Kidney (tissue), 14 donors: Measurements from ENCODE around the gene VWA5B1. TPM values are rescaled to one million over a fixed set of nuclear protein-coding genes. Genes with fewer than 3 reads are reported as not detected.

Source experiments
- DNase-seq, 5 donors: peaks; one replicate each; pipeline ENCODE4 v3.0.0-alpha.2; 2013 to 2020
- FAIRE-seq: peaks from 2 replicates; lab custom pipeline; 2012; peaks lifted over from hg19 to GRCh38; lab: Jason Lieb, UNC
- H3K27ac ChIP-seq, 2 donors: one replicate each; pipeline ENCODE4 v1.7.0; 2013; ENCODE audit warnings: low read depth in 2 of 2, low read length in 2 of 2, inconsistent platforms in 1 of 2
- H3K27me3 ChIP-seq: one replicate; pipeline ENCODE4 v1.7.1; 2013; ENCODE audit warnings: low read length, inconsistent platforms; ENCODE audit not compliant: control insufficient read depth, insufficient read depth
- H3K36me3 ChIP-seq, 3 donors: one replicate each; pipeline versions ENCODE4 v1.7.0 to v1.7.1; 2013; ENCODE audit warnings: low read length in 3 of 3, control low read depth in 1 of 3, inconsistent platforms in 1 of 3; ENCODE audit not compliant: insufficient read depth in 3 of 3, control insufficient read depth in 2 of 3
- H3K4me1 ChIP-seq, 3 donors: one replicate each; pipeline versions ENCODE4 v1.7.0 to v1.7.1; 2013; ENCODE audit warnings: low read length in 3 of 3, inconsistent platforms in 1 of 3, low read depth in 1 of 3; ENCODE audit not compliant: control insufficient read depth in 2 of 3, insufficient read depth in 2 of 3
- H3K4me3 ChIP-seq, 3 donors: one replicate each; pipeline versions ENCODE4 v1.7.0 to v1.8.1; 2013; ENCODE audit warnings: low read length in 3 of 3, control low read depth in 1 of 3, inconsistent platforms in 1 of 3
- H3K9ac ChIP-seq, 3 donors: one replicate each; pipeline versions ENCODE4 v1.7.0 to v1.7.1; 2013; ENCODE audit warnings: low read length in 3 of 3, control low read depth in 1 of 3, inconsistent platforms in 1 of 3
- H3K9me3 ChIP-seq, 3 donors: one replicate each; pipeline versions ENCODE4 v1.7.0 to v1.7.1; 2013; ENCODE audit warnings: low read length in 3 of 3, control low read depth in 1 of 3, inconsistent platforms in 1 of 3; ENCODE audit not compliant: control insufficient read depth in 2 of 3, insufficient read depth in 1 of 3
- intact Hi-C: fragments of 100-400 bp; cut with DNase I; formaldehyde crosslinking; loops from one replicate; pipeline ENCODE4 v1.11.1; 2022
- polyA plus RNA-seq: library from polyadenylated mRNA; stranded (reverse); fragments of 350-450 nt; fragmentation: Illumina TruSeq; extraction: RNeasy Lipid Tissue Mini Kit (QIAGEN cat#74804); gene quantifications from one replicate; pipeline ENCODE4 v1.2.3, GENCODE V29; 2014; ENCODE audit warnings: low read depth, low replicate concordance; ENCODE audit not compliant: insufficient read depth
- total RNA-seq: library from RNA; stranded (reverse); fragmentation: NEBNext Ultra II Directional; extraction: Animal tissue kit (Norgen Biotek cat#: 25700); gene quantifications from one replicate; pipeline ENCODE4 v1.2.1, GENCODE V29; 2021
- TF ChIP-seq, protein P1 (sequence below): IDR thresholded peaks from 3 replicates; pipeline ENCODE4 v1.5.1; 2012; ENCODE audit warnings: mild to moderate bottlenecking, moderate library complexity, borderline replicate concordance; ENCODE audit not compliant: insufficient read depth; ENCODE audit errors: extremely low read depth
- donor health status: control.
- donor health status: control.
- donor health status: control.
- donor health status: control.
- donor health status: control.
- donor health status: DM: yes; HTN: yes; CAD: no.
- donor health status: Normal renal cell carcinoma (clear cell type).

VWA5B1 gene
- total and polyA plus RNA-seq, 2 donors from 2014 or later = 0.69 to 1.4 TPM

DNA sequence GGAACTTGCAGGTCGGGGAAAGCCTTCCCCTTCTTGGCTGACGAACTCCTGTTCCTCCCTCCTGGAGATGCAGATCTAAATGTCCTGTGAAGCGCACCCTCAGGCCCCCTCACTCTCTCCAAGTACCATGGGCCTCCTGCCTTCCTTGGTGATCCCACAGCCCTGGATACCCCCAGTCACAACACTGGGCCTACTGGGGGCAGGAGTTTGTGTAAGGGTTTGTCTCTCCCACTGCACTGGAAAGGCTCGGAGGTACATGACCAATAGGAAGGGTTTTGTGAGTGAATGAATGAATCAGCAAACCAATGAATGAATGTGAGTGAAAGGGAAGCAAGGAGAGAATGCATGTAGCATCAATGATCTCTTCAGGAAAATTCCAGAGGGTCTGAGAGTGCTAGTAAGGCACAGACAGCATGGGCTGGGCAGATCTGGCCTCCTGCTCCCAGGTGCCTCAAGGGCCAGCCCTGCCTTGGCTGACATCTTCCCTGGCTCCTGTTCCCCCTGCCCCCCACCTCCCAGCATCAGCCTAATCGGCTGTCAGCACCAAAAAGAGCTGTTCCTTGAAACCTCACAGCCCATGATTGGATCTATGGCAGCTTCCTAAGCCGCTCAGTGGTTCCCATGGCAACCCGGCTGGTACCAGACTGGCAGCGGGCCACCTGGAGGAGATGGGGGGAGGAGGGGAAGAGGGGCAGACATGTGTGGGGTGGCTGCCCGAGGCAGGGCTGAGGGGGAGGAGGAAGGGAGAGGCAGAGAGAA lies 95.8 kb downstream of the VWA5B1 start:
- Histone ChIP-seq H3K9ac (no peak overlapping the region), H3K36me3 (no peaks in the 10 kb centered on the region), H3K27ac (no peak overlapping the region), H3K27me3 (no peaks in the 10 kb centered on the region), H3K9me3 (no peaks in the 10 kb centered on the region), H3K4me1 (no peaks in the 10 kb centered on the region), H3K4me3 (no peak overlapping the region)
- intact Hi-C loops = no loop called here
- TF ChIP-seq, protein P1, sequence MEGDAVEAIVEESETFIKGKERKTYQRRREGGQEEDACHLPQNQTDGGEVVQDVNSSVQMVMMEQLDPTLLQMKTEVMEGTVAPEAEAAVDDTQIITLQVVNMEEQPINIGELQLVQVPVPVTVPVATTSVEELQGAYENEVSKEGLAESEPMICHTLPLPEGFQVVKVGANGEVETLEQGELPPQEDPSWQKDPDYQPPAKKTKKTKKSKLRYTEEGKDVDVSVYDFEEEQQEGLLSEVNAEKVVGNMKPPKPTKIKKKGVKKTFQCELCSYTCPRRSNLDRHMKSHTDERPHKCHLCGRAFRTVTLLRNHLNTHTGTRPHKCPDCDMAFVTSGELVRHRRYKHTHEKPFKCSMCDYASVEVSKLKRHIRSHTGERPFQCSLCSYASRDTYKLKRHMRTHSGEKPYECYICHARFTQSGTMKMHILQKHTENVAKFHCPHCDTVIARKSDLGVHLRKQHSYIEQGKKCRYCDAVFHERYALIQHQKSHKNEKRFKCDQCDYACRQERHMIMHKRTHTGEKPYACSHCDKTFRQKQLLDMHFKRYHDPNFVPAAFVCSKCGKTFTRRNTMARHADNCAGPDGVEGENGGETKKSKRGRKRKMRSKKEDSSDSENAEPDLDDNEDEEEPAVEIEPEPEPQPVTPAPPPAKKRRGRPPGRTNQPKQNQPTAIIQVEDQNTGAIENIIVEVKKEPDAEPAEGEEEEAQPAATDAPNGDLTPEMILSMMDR = no peak
- DNase-seq (no peak), FAIRE-seq (no peak)

DNA sequence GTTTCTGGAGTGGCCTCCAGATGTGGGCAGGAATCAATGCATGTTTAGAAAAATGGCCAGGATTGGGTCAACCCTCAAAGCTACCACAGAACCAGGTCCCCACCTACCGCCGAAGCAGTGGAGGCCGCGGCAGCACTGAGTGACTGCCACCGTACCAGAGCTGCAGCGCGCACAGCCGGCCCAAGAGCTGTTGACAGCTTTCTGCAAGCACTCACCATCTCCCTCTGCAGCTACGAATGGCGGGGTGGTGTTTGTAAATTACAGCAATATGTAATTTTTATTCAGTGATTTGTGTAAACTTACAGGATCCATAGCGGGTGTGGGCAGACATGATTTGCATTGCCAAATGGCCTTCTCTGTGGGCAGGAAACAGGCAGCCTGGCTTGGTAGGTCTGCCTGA lies 98.9 kb downstream of the VWA5B1 start:
- no peak overlapping the region for H3K4me3 ChIP-seq
- intact Hi-C loops = no loop called here
- no peaks in the 10 kb centered on the region for H3K36me3 ChIP-seq
- H3K9ac ChIP-seq = no peak overlapping the region
- no peak overlapping the region for H3K27ac ChIP-seq
- FAIRE-seq (no peak), DNase-seq (no peak)
- no peaks in the 10 kb centered on the region for H3K9me3 ChIP-seq
- TF ChIP-seq, protein P1 = no peak
- no peaks in the 10 kb centered on the region for H3K4me1 ChIP-seq
- no peaks in the 10 kb centered on the region for H3K27me3 ChIP-seq

DNA sequence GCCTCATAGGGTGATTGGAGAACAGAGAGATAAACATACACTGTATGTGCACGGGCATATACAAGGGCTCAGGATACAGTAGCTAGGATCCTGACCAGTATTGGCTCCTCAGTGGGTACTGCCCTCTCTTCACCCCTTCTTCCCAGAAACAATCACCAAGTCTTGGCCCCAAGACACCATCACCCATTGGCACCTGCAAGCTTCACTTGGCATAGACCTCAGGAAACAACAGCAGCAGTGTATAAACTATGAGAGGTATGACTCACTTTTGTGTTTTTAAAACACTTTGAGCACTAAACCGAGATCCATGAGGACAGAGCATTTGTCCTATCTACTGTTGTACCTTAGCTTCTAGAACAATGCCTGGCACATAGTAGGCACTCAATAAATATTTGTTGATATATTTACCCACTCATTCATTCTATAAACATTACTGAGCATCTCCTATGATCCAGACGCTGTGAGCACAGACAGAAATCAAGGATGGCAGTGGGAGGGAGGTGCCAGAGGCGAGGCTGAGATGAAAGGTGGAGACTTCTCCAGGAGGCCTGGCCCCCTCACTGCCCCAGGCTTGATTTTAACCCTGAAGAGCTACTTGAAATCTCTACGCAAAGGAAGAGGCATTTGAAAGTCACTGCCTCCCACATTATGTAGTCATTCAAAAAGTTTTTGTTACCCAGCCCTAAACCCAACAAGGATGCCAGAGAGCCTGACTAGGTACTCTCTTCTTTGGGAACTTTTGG lies 100.1 kb downstream of the VWA5B1 start:
- Histone ChIP-seq H3K36me3 (no peaks in the 10 kb centered on the region), H3K4me3 (no peak overlapping the region), H3K9me3 (peaks cover 0 to 5% (median 0%) of the 10 kb centered on the region in 3 donors), H3K27ac (no peak overlapping the region), H3K27me3 (no peaks in the 10 kb centered on the region), H3K4me1 (no peaks in the 10 kb centered on the region), H3K9ac (no peak overlapping the region)
- DNase-seq (no peak), FAIRE-seq (no peak)
- intact Hi-C loops = no loop called here
- TF ChIP-seq, protein P1 = no peak
